M059J (cell line): ENCODE data around the gene LHX8. TPM values are rescaled to one million over a fixed set of nuclear protein-coding genes. Genes with fewer than 3 reads are reported as not detected.

Source experiments
- DNase-seq: peaks from one replicate; pipeline ENCODE4 v3.0.0-alpha.2; 2012; ENCODE audit warnings: low read depth
- total RNA-seq: library from RNA; depleted of rRNA; stranded (reverse); fragments of >200 nt; shearing (Covaris generic); gene quantifications from 2 replicates; pipeline ENCODE4 v1.2.3, GENCODE V29; 2014

Gene LHX8
- total RNA-seq, 1 experiment from 2014 or later: 1.5 TPM

- peak; percentile 50 for DNase-seq
Measured at GRCh38 chr1:75203415-75204277, 69.5 kb downstream of the LHX8 start.

DNA sequence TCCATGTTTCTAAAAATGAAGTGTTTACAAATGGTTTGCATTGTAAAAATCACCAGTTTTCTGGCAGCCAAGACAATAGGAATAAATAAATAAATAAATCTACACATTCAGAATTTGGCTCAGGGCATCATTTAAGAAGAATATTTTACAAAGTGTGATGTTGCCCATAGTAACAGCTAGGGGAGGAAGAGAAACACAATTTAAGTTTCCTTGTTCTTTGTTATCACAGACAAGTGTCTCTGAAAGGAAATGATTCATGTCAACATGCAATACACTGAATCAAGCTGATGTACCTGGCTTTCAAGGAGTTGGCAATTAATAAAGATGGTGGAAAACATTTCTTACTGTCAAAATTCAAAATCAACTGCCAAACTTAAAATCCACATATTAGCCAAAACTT lies 74.7 kb downstream of the LHX8 start:
- DNase-seq: peak; percentile 3
